Right kidney (tissue), 1 donor: ENCODE results near the gene SGMS1.

ENCODE experiments used
- DNase-seq: peaks from one replicate; pipeline ENCODE4 v3.0.0-alpha.2; 2016

Gene SGMS1

DNA sequence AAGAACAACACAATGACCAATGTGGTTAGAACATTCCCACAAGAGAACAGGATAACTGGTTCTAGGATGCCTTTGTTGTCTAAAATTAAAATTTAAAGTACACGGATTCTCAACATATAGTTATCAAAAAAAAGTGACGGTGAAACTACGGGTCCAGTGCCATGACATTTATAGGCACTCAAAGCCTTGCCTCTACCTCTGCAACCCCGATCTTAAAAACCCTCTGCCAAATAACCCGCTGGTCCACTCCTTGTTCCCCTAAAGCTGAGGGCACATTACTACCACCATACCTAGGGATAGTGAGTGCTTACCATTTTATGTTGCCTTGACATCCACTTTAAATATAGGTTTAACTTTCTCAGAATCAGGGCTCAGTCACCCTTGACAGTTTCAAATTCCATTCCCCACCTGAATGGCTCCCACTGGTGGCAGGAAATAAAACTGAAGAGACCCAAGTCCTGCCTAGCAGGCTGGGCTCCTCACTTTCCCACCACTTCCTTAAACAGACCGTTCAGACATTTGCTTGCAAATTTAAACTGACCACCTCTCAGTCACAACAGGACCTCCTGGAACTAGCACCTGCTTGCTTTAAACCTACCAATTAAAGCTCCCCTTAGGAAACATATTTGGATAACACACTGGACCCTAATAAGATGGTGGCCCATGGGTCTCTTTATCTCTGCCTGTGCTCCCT is 202.6 kb downstream of the SGMS1 start:
- peak; percentile 33 for DNase-seq

DNA sequence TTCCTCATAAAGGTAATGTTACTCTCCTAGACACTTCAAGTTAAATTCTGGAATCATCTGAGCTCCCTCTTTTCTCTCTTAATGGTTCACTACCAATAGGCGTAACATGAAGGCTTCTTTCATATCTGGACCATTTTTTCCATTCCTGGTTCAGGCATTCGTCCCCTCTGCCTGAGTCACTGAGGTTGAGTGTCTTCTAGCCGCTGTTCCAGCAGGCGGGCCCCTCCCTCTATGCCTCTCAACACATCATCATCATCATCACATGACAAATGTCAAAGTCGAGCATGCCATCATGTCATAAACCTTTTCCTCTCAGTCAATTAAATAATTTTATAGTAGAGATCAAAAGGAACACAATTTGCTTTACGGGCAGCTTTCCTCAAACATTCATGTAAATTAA is 203.6 kb downstream of the SGMS1 start:
- DNase-seq = no peak

DNA sequence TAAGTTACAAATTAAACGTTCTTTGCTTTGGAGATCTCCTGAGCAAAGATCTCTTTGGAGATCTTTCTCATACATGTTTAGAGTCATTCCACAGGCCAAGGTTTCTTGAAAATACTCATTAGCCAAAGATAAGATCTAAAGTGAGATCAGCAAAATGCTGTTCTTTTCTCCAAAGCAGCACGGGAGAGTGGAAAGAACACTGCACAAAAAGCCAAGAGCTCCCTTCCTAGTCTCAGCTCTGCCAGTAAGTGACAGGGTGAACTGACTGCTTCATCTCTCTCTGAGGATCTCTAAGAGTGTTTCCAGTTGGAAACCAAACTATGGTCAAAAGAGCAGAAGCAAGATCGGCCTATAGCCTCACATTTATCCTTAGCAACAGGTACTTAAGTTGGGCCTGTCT is 204.0 kb downstream of the SGMS1 start:
- no peak for DNase-seq

DNA sequence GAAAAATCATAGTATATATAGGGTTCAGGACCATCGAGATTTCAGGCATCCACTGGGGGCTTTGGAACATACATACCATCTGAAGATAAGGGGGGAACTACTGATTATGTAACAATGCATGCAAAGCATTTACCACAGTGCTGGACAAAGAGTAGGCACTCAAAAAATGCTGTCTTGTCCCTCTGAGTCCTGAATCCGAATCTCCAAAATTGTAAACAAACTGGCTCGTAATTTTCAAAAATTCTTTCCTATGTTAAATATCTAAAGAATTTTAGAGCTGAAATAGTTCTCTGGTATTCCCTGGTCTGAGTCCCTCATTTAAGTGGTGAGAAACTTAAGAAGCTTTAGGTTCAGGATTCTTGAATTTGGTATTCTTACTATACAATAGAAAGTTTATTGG is 204.7 kb downstream of the SGMS1 start:
- DNase-seq = no peak

DNA sequence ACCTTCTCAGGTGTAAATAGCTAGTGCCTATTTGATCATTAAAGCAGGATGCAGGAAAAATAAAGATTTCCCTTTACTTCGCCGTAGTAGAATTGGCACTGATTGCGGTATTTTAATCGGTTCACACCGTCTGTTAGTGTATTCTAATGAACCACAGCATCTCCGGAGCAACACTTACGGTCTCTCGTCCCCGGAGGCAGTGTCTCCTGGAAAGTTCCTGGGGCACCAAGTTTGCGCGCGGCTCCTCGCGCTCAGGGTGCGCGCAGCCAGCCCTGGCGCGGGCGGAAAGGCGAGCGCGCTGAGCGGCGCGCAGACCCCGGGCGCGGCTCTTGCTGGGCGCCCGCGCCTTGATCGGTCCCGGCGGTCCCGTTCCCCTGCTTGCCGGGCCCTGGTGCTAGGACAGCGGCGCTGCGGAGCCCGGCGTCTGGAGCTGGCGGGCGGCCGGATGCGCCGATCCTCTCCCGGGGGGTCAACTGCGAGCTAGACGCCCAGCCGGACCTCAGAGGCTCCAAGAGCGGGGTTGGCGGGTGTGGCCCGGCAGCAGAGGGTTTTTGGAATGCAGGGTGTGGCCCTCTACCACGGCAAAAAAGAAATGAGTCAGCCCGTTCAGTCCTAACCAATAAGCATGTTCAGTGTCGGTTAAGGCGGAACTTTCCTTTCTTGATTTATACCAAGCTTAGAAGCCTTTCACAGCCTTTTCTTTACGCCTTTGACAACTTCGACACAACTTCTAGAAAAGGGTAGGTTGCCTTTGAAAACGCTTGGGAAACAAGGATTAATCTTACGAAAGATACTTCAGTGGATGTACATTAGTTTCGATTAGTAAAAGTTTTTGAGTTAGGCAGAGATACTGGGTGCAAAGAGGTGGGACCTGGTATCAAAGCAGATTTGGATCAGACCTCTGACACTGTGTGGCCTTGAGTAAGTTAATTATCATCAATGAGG is 205.6 kb downstream of the SGMS1 start:
- DNase-seq = peak; percentile 87

DNA sequence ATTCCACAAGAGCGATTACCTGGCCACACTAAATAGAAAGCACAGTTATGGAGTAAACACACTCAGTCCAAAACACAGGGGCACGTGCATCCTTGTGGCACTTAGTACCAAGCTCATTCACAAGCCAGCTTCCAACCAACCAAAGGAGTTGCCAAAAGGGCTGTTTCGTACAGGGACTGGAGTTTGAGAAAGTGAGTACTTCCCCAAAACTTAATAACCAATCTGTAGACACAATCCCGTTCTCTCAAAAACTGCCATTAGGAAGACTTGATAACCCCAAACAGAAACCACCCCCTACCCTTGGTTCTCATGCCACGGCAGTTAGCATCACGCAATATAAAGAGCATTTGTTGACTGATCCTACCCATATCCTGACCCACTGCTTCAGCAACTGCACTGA is 206.3 kb downstream of the SGMS1 start:
- no peak for DNase-seq

DNA sequence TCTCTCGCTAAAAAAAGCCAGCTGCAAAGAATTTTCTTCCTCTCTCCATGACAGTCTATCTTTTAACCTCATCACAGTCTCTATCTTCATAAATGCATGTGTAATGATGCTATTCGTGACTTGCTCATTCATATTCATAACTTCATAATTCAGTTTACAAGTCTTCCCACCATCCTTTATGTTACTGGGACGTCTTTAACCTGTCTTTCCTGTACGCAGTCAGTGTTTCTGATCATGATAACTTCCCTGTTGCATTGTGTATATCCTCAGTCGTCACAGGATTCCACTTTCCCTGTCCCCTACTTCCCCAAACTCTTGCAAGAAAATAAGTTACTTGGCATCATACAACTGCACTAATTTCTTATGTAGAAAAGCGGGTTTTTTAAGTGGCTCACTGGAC is 206.9 kb downstream of the SGMS1 start:
- no peak for DNase-seq

DNA sequence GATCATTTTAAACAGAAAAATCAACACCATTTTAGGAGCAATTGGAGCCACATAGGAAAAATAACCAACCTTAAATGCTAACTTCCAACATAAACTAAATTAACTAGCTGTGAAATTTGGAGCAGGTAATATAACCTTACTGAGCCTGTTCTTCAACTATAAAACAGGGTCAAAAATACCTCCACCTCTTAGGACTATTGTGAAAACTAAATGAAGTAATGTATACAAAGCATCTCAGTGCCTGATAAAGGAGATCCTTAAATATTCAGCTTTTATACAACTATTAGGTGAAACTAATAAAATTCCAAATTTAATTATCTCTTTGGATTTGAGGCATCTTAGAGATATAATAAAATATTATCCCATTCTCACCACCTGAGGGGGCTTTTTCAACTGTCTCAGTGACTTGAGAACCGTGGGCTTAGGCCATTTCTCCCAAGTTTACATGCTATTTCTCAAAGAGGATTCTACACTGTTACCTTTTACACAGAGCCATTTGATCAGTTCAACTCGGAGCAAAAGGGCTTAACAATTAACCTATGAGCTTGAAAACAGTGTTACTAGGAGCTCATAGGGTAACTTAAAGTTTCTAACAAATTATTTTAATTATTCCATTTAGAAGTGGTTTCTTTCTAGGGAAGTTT is 207.5 kb downstream of the SGMS1 start:
- DNase-seq = no peak

DNA sequence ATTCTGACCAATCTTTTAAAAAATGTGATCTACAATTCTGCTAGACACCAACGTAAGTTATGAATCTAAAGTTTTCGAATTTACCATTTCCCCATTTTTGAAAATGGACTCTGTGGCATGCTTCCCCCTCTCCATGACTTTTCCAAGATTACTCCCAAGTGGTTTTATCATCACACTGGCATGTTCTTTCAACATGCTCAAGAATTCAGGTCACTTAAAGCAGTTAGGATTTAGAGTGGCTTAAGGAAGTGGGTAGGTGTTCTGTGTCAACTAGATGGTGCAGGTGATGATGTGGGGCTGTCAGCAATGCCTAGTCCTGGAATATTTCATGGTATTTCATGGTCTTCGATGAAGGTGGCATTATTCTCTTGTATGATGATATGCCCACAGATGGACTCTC is 208.5 kb downstream of the SGMS1 start:
- no peak for DNase-seq

DNA sequence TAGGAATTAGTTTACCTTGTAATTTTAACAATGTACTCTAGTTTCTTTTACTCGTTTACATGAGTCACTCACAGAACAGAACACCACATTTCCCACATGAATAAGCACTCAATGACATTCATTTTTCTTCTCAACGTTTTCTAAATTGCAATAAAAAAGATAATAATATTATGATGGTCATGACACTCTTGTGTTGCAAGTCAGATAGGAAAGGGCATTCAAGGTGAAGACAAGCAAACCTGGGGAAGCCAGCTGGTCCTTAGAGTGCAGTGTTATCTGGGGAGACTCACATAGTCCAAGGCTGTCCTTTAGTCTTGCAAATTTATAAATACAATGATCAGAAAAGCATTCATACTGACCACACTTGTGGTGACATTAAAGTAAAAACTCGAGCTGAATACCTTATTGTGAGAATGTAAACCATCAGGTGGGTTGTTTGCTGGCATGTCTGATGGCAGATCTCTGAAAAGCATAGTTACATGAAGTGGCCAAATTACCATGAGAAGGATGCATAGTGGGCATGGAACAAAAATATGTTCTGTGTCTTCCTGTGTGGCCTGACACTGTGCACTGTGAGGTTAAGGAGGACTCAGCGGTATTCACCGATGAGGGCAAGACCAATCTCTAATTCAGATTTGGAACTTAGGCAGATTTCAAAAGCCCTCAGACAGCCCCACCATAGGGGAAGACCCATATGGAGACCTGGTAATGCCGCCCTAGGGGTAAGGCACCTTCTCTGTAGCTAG is 213.5 kb downstream of the SGMS1 start:
- DNase-seq = no peak

DNA sequence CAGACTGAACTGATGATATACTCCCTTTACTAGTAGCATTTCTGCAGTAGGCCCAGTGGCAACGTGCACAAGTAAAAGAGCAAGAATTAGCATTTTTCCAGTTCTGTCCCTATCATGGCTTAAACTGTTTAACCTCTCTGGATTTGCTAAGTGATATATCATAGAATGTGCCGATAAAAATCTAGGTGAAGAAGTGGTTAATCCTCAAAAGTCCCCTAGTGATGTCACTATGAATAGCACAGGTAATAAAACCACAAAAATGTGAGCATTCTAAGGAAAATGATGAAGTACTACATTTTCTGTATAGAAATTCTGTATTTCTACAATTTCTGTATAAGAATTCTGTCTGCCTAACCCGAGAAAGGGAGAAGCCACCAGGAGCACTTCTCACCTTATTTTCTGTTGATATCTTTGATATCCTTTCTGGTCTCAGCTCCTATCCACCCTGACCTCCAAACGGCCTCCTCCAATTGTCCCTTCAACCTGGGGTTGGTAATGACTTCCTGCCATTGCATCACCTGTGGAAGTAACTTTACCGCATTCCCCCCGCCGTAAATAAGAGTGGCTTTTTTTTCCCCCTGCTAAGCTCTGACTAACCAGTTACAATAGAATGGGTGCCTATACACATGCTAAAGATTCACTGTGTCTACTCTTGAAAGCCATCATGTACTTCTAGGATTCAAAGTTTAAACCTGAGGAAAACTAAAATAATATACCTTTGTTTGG is 216.5 kb downstream of the SGMS1 start:
- no peak for DNase-seq

DNA sequence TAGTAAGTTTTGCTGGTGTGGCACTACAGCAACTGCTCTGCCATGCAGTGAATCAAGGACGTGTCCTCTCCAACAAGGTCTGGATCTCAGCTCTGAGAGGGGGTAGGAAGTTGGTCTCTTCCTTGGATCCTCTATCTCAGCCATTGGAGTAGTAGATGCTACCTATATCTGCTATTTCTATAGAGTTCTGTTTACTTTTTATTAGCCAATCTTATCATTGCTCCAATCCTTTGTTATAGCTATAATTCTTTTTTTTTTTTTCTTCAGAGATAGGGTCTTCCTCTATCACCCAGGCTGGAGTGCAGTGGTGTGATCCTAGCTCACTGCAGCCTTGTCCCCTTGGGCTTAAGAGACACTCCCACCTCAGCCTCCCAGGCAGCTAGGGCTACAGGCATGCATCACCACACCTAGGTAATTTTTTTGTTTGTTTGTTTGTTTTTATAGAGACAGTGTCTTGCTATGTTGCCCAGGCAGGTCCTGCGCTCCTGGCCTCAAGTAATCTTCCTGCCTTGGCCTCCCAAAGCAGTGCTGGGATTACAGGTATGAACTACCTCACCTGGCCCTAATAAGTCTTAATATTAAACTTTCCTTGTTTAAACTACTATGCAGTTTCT is 217.2 kb downstream of the SGMS1 start:
- DNase-seq = no peak

DNA sequence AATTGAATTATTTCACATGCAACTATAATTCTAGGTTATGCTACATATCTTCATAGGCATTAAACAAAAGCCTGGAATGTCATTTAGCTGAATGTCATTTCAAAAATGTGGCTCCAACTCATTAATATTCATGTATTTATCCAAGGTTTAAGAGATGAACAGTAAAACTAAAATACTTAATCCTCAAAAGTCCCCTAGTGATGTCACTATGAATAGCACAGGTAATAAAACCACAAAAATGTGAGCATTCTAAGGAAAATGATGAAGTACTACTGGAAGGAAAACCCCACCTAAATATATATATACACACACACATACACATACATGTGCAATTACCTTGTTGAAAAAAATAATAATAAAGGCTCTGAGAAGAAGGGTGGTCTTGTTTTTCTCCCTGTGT is 218.0 kb downstream of the SGMS1 start:
- no peak for DNase-seq

DNA sequence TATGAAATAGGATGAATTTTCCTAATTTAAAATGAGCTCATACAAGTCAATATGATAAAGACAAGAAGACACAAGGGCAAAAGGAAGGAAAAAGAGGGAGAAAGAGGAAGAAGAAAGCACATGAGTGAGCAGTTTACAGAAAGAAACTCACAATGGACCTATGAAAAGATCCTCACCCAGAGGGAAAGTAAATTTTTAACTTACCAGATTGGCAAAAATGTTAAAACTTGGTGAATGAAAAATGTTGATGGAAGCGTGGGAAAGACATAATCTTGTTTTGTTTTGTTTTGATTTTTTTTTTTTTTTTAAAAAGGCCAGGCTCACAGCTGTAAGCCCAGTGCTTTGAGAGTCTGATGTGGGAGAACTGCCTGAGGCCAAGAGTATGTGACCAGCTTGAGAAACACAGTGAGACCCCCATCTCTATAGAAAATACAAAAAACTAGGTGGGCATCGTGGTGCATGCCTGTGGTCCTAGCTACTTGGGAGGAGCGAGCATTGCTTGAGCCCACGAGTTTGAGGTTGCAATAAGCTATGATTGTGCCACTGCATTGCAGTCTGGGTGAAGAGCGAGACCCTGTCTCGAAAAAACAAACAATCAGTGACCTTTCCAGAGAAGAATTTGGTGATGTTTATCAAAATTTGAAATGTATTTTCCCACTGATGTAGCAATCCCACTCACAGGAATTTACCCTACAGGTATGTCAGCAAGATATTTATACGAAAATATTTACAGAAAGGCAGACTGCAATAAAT is 219.6 kb downstream of the SGMS1 start:
- DNase-seq = no peak

DNA sequence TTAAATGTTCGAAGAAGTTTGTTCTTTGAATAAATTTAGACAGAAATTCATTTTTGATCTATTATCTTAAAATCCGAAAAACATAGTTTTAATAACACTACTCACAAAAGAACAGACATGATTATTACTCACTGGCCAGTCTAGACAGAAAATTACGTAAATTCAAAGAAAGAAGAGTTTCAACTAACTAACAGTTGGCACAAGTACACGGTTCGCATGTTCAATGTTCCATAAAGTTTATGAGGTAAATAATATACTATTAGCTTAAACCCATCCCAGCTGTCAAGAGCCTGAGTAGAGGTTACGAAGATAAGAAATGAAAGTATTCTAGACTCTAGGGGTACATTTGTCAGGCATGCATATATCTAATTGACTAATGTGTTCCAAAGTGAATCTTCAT is 220.7 kb downstream of the SGMS1 start:
- no peak for DNase-seq

DNA sequence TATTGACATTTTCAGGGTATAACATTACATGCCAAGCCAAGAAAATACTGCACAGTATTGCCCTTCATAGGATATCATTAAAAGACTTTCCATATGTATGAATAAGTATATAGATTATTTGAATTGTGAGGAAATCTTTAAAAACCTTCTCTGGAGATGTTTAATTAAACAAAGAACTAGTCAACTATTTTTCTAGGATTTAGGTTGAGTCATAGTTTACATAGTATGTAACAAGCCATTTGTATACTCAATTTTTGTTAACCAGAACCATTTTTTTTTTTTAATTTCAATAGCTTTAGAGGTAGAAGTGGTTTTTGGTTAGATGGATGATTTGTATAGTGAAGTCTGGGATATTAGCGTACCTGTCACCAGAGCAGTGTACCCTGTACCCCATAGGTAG is 221.3 kb downstream of the SGMS1 start:
- DNase-seq = no peak

DNA sequence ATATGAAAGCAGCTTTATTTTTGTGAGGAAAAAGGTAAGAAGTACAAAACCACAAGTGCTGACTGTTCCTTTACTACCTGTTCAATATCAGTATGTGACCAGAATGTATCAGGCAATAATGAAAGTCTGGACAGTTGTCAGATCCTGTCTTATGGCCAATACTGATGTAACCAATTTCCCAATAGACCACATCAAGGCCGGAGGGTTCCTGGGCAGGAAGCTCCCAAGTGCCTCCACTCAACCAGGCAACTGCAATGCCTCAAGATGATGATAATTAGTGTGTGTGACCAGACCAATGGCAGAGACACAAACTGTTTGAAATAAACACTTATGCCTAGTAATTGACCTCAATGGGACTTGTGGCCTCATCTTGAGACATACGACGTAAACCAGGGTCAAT is 223.1 kb downstream of the SGMS1 start:
- no peak for DNase-seq

DNA sequence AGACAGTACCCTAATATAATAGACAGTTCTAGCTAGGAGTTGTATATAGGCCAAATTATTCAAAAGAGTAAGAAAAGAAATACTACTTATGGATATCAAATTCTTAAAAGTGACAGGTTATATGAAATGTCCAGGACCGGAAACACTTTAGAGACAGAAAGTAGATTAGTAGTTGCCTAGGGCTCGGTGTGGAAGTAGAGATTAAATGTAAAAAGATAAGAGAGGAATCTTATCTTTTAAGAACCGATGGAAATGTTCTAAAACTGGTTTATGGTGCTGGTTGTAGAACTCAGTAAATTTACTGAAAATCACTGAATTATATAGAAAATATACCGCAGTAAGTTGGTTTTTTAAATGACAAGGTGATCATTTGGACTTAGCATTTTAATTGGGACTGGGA is 224.9 kb downstream of the SGMS1 start:
- DNase-seq = no peak

DNA sequence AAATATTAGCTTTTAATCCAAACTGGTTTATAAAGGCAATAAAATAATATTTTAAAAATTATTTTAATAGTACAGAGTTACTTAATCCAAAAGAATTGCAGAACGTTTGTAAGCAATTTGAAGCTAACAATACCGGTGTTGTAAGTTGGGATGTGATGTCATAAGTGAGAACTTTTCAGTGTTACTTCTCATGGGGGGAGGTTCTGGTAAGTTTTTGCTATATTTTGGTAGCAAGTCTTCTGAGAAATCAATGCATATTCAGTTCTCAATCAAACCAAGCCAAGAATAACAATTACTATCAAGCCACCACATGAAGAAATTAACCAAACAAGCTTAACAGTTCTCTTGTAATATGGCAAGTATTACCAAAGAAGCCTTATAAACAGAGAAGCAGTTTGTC is 225.4 kb downstream of the SGMS1 start:
- DNase-seq = no peak

DNA sequence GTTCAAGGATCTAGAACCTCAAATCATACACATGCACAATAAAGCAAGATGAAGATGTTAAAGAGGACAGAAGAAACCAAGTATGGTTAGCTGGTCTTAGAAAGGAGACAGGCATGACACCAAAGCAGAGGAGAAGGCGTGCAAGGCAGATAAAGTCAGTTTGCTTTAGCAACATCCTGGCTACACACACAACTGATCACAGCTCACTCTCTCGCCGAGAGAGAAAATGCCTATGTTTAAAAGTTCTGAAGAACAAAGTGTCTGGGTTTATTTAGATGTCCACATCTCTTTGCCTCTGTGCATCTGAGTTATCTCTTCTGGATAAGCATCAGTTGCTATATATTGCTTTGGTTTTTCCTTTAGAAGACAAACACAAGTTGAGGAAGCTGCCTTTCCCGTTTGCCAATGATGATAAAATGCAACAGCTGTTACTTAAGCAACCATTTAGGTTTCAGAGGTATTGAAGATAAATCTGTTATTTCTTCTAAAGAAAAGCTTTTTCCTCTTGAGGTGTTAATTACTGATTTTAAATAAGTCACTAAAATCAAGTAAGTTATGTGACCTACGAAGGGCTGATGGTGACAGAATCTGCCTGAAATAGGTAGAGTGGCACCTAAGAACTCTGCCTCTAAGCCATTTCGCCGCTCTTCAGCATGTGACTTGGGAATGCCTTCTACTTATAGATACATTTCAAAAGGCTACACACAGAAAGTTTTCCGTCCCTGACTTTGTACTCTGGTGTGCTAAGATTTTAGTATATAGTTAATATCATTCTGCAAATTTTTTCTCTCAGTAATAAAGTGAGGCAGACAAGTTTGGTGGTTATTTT is 226.2 kb downstream of the SGMS1 start:
- no peak for DNase-seq
